Endothelial cell of umbilical vein (primary cell): Measurements from ENCODE around the gene HMGXB3.

Experiments
- EZH2 ChIP-seq: IDR thresholded peaks from 2 replicates; pipeline ENCODE4 v1.6.1; 2012; ENCODE audit warnings: borderline replicate concordance, low read depth, mild to moderate bottlenecking, moderate library complexity, low read length, inconsistent platforms; ENCODE audit not compliant: severe bottlenecking
- GATA2 ChIP-seq: IDR thresholded peaks from 2 replicates; pipeline ENCODE4 v1.7.0; 2011; ENCODE audit warnings: low read depth, mild to moderate bottlenecking, moderate library complexity, mixed read lengths, low read length; ENCODE audit not compliant: insufficient read length, insufficient read depth
- POLR2A ChIP-seq: IDR thresholded peaks from 2 replicates; pipeline ENCODE4 v1.6.1; 2012; ENCODE audit warnings: low read depth, mild to moderate bottlenecking, control low read depth, low read length
- POLR2AphosphoS5 ChIP-seq: IDR thresholded peaks from 2 replicates; pipeline ENCODE4 v1.6.1; 2012; ENCODE audit warnings: low read depth, mild to moderate bottlenecking, control low read depth, low read length, moderate library complexity; ENCODE audit not compliant: insufficient read depth
- TF ChIP-seq, protein P1 (sequence below), 2 donors: IDR thresholded peaks; 1 replicate in 1 of 2; 2 replicates in 1 of 2; pipeline ENCODE4 v1.5.1; 2011; ENCODE audit warnings: low read length in 2 of 2, mild to moderate bottlenecking in 2 of 2, moderate library complexity in 2 of 2, control low read depth in 1 of 2, inconsistent platforms in 1 of 2, low read depth in 1 of 2; ENCODE audit not compliant: insufficient read depth in 1 of 2; ENCODE audit errors: extremely low read depth in 1 of 2

DNA sequence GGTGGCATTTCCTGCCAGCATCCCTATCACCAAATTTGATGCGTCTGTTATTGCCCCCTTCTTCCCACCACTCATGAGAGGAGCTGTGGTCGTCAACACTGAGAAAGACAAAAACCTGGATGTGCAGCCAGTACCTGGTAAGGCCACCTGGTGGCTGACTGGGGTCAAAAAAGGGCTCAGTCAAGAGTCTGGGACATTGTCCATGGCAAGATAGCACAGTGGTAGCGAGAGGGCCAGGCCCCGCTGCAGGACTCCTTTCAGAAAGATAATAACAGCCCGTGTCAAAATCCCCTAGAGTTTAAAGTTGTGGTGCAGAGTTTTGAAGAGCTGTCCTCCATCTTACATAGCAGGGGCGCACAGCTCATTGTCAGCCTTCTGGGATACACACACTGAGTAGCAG lies 45.0 kb downstream of the HMGXB3 start:
- TF ChIP-seq EZH2 (no peak), POLR2A (no peak), POLR2AphosphoS5 (no peak), GATA2 (no peak)
- TF ChIP-seq, protein P1, sequence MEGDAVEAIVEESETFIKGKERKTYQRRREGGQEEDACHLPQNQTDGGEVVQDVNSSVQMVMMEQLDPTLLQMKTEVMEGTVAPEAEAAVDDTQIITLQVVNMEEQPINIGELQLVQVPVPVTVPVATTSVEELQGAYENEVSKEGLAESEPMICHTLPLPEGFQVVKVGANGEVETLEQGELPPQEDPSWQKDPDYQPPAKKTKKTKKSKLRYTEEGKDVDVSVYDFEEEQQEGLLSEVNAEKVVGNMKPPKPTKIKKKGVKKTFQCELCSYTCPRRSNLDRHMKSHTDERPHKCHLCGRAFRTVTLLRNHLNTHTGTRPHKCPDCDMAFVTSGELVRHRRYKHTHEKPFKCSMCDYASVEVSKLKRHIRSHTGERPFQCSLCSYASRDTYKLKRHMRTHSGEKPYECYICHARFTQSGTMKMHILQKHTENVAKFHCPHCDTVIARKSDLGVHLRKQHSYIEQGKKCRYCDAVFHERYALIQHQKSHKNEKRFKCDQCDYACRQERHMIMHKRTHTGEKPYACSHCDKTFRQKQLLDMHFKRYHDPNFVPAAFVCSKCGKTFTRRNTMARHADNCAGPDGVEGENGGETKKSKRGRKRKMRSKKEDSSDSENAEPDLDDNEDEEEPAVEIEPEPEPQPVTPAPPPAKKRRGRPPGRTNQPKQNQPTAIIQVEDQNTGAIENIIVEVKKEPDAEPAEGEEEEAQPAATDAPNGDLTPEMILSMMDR (IDR thresholded peaks at IDR 0.05; ENCODE audit: extremely low read depth in 1 of 2, insufficient read depth in 1 of 2, low read depth in 1 of 2, low read length in 2 of 2): no peak
